Spleen (tissue), 11 donors: Measurements from ENCODE around the gene REL. TPM values are rescaled to one million over a fixed set of nuclear protein-coding genes. Genes with fewer than 3 reads are reported as not detected.

Experiments
- DNase-seq: peaks from one replicate; pipeline ENCODE4 v3.0.0-alpha.2; 2020
- H3K27ac ChIP-seq, 8 donors: fragments of 200-600 bp; sonication (generic) in 7 of 8; 1 replicate in 4 of 8; 2 replicates in 4 of 8; pipeline versions ENCODE4 v1.5.0 to v1.8.0; 2016 to 2021; ENCODE audit warnings: inconsistent platforms in 4 of 8, mild to moderate bottlenecking in 4 of 8, moderate library complexity in 1 of 8
- H3K27me3 ChIP-seq, 7 donors: fragments of 200-600 bp; sonication (generic) in 6 of 7; replicated peaks in 1 of 7; 1 replicate in 4 of 7; 2 replicates in 3 of 7; pipeline versions ENCODE4 v1.5.0 to v1.8.0; 2016 to 2021; ENCODE audit warnings: inconsistent platforms in 3 of 7, mild to moderate bottlenecking in 1 of 7
- H3K36me3 ChIP-seq, 6 donors: fragments of 200-600 bp; sonication (generic) in 5 of 6; 1 replicate in 4 of 6; 2 replicates in 2 of 6; pipeline versions ENCODE4 v1.5.0 to v1.8.0; 2016 to 2021; ENCODE audit warnings: inconsistent platforms in 2 of 6
- H3K4me1 ChIP-seq, 6 donors: fragments of 200-600 bp; sonication (generic) in 5 of 6; 1 replicate in 3 of 6; 2 replicates in 3 of 6; pipeline versions ENCODE4 v1.5.0 to v1.8.0; 2016 to 2021; ENCODE audit warnings: inconsistent platforms in 3 of 6
- H3K4me3 ChIP-seq, 8 donors: fragments of 200-600 bp; sonication (generic) in 7 of 8; 1 replicate in 4 of 8; 2 replicates in 4 of 8; pipeline versions ENCODE4 v1.5.0 to v1.8.0; 2016 to 2021; ENCODE audit warnings: inconsistent platforms in 4 of 8, mild to moderate bottlenecking in 4 of 8, moderate library complexity in 2 of 8
- H3K9me3 ChIP-seq, 8 donors: fragments of 200-600 bp; sonication (generic) in 7 of 8; 1 replicate in 4 of 8; 2 replicates in 4 of 8; pipeline versions ENCODE4 v1.5.0 to v1.8.0; 2016 to 2021; ENCODE audit warnings: inconsistent platforms in 4 of 8
- POLR2A ChIP-seq, 3 donors: fragments of 450-650 bp; IDR thresholded peaks; one replicate each; pipeline ENCODE4 v1.5.1; 2017; ENCODE audit warnings: antibody characterized with exemption in 3 of 3, mild to moderate bottlenecking in 1 of 3
- POLR2AphosphoS5 ChIP-seq, 3 donors: sonication (generic); formaldehyde crosslinking; IDR thresholded peaks; one replicate each; pipeline ENCODE4 v1.5.1; 2017; ENCODE audit warnings: antibody characterized with exemption in 3 of 3
- WGBS, 5 donors: extraction: QIAGEN DNeasy Blood & Tissue Kit in 3 of 5; methylation state at CpG; one replicate each; pipeline versions ENCODE4 v1.1.5 to v1.1.7; 2013 to 2018; 5-methylcytosine and 5-hydroxymethylcytosine counted together
- intact Hi-C: fragments of 100-400 bp; cut with DNase I; formaldehyde crosslinking; loops from one replicate; pipeline ENCODE4 v1.15.0; 2023; ENCODE audit warnings: low total_unique reads
- polyA plus RNA-seq, 3 donors: library from polyadenylated mRNA; stranded (reverse); fragments of 200-250 nt; gene quantifications; one replicate each; pipeline ENCODE4 v1.2.1, GENCODE V29; 2013
- total RNA-seq, 7 donors: library from RNA; depleted of rRNA in 3 of 7; stranded (reverse); fragments of >200 nt in 3 of 7; fragmentation: NEBNext Ultra II Directional in 4 of 7; extraction: Animal tissue kit (Norgen Biotek cat#: 25700) in 4 of 7; gene quantifications; one replicate each; pipeline versions ENCODE4 v1.1.0 to v1.2.1, GENCODE V29; 2016 to 2021
- TF ChIP-seq, protein P1 (sequence below), 11 experiments: fragments of 200-600 bp in 7 of 11; fragments of 450-650 bp in 4 of 11; sonication (generic) in 4 of 11; IDR thresholded peaks in 8 of 11; conservative IDR thresholded peaks in 3 of 11; 1 replicate in 7 of 11; 2 replicates in 4 of 11; pipeline versions ENCODE4 v1.4.0 to v1.8.0; 2016 to 2021; ENCODE audit warnings: antibody characterized with exemption in 11 of 11, inconsistent platforms in 4 of 11, mild to moderate bottlenecking in 1 of 11
- donor health status: healthy with polysubstance abuse.
- donor health status: DM: no; HTN: no; CAD: no; lungs with moderate emphysema.
- donor health status: DM: no; HTN: no; CAD: no.
- donor health status: Bipolar disorder and iron deficiency.
- donor health status: healthy.
- donor health status: DM: no; HTN: no; CAD: no.
- donor health status: DM: yes; HTN: yes; CAD: no.

REL gene
- total and polyA plus RNA-seq, 10 donors: 1.3 to 68.8 (median 53.8) TPM

- Histone ChIP-seq H3K4me3 (no peak overlapping the region), H3K36me3 (peaks cover 0 to 27% (median 3%) of the 10 kb centered on the region in 6 donors), H3K4me1 (peaks cover 11 to 32% (median 18%) of the 10 kb centered on the region in 6 donors), H3K27ac (peak overlapping the region in 2 of 8 donors; percentile 7 to 8), H3K27me3 (no peaks in the 10 kb centered on the region), H3K9me3 (no peaks in the 10 kb centered on the region)
- TF ChIP-seq POLR2A (IDR thresholded peaks at IDR 0.05): no peak
- no peak for TF ChIP-seq POLR2AphosphoS5 (IDR thresholded peaks at IDR 0.05)
- TF ChIP-seq, protein P1, sequence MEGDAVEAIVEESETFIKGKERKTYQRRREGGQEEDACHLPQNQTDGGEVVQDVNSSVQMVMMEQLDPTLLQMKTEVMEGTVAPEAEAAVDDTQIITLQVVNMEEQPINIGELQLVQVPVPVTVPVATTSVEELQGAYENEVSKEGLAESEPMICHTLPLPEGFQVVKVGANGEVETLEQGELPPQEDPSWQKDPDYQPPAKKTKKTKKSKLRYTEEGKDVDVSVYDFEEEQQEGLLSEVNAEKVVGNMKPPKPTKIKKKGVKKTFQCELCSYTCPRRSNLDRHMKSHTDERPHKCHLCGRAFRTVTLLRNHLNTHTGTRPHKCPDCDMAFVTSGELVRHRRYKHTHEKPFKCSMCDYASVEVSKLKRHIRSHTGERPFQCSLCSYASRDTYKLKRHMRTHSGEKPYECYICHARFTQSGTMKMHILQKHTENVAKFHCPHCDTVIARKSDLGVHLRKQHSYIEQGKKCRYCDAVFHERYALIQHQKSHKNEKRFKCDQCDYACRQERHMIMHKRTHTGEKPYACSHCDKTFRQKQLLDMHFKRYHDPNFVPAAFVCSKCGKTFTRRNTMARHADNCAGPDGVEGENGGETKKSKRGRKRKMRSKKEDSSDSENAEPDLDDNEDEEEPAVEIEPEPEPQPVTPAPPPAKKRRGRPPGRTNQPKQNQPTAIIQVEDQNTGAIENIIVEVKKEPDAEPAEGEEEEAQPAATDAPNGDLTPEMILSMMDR (IDR thresholded peaks at IDR 0.05 in 8 of 11, conservative IDR thresholded peaks at IDR 0.05 in 3 of 11): no peak
- DNase-seq: no peak
- intact Hi-C loops: no loop called here
- WGBS, 5 donors: 80 to 96% (median 87%) methylated on average over 4 of the region's 4 CpGs
Measured at GRCh38 chr2:60961457-60961856, 80.1 kb downstream of the REL start.

- no peak for DNase-seq
- no peak overlapping the region for H3K27ac ChIP-seq
- intact Hi-C loops: no loop called here
- TF ChIP-seq, protein P1 (IDR thresholded peaks at IDR 0.05 in 8 of 11, conservative IDR thresholded peaks at IDR 0.05 in 3 of 11): no peak
- TF ChIP-seq POLR2AphosphoS5 (IDR thresholded peaks at IDR 0.05) (no peak), POLR2A (IDR thresholded peaks at IDR 0.05) (no peak)
- peaks cover 0 to 19% (median 3%) of the 10 kb centered on the region in 6 donors for H3K36me3 ChIP-seq
- H3K27me3 ChIP-seq: no peaks in the 10 kb centered on the region
- H3K4me3 ChIP-seq: no peak overlapping the region
- 58 to 80% (median 64%) methylated on average over 2 of the region's 2 CpGs for WGBS, 5 donors
- H3K4me1 ChIP-seq: peaks cover 11 to 42% (median 27%) of the 10 kb centered on the region in 6 donors
- no peaks in the 10 kb centered on the region for H3K9me3 ChIP-seq
Measured at GRCh38 chr2:60962528-60962927, 81.2 kb downstream of the REL start.

GRCh38 chr2:60963190-60963589, 81.8 kb downstream of the REL start:
- peaks cover 11 to 49% (median 27%) of the 10 kb centered on the region in 6 donors for H3K4me1 ChIP-seq
- no peak overlapping the region for H3K27ac ChIP-seq
- no peaks in the 10 kb centered on the region for H3K27me3 ChIP-seq
- no peak for DNase-seq
- peaks cover 0 to 19% (median 3%) of the 10 kb centered on the region in 6 donors for H3K36me3 ChIP-seq
- intact Hi-C loops: no loop called here
- no peak overlapping the region for H3K4me3 ChIP-seq
- TF ChIP-seq POLR2AphosphoS5 (IDR thresholded peaks at IDR 0.05) (no peak), POLR2A (IDR thresholded peaks at IDR 0.05) (no peak)
- TF ChIP-seq, protein P1 (IDR thresholded peaks at IDR 0.05 in 8 of 11, conservative IDR thresholded peaks at IDR 0.05 in 3 of 11): no peak
- H3K9me3 ChIP-seq: no peaks in the 10 kb centered on the region

- Histone ChIP-seq H3K36me3 (peaks cover 0 to 5% (median under 1%) of the 10 kb centered on the region in 6 donors), H3K27me3 (no peaks in the 10 kb centered on the region), H3K4me1 (peaks cover 11 to 61% (median 27%) of the 10 kb centered on the region in 6 donors), H3K9me3 (no peaks in the 10 kb centered on the region), H3K27ac (peak overlapping the region; percentile 6 to 70 (median 49)), H3K4me3 (no peak overlapping the region)
- intact Hi-C loops: no loop called here
- no peak for DNase-seq
- TF ChIP-seq POLR2AphosphoS5 (IDR thresholded peaks at IDR 0.05) (no peak), POLR2A (IDR thresholded peaks at IDR 0.05) (no peak)
- TF ChIP-seq, protein P1 (IDR thresholded peaks at IDR 0.05 in 8 of 11, conservative IDR thresholded peaks at IDR 0.05 in 3 of 11): no peak
- WGBS, 5 donors: 64 to 73% (median 67%) methylated on average over 7 of the region's 7 CpGs
Measured at GRCh38 chr2:60964651-60965498, 83.5 kb downstream of the REL start.
